H1 (cell line): ENCODE results near the gene RUNX1. TPM values are rescaled to one million over a fixed set of nuclear protein-coding genes. Genes with fewer than 3 reads are reported as not detected.

Experiments
- CTCF ChIA-PET: fragments of 300-600 bp; sonication (Branson Sonifier 250); formaldehyde crosslinking; loops from one replicate; lab custom pipeline; 2021; ENCODE audit not compliant: partially characterized antibody; lab: Charles Lee
- POLR2A ChIA-PET: fragments of 300-600 bp; sonication (Branson Sonifier 250); formaldehyde crosslinking; loops from one replicate; lab custom pipeline; 2021; ENCODE audit warnings: inconsistent platforms; ENCODE audit not compliant: partially characterized antibody; lab: Charles Lee
- DNase-seq, 2 experiments: peaks; one replicate each; pipeline versions ENCODE4 v3.0.0 to v3.0.0-alpha.2; 2010 to 2022; ENCODE audit warnings: low spot score in 2 of 2, low read depth in 1 of 2, mixed read lengths in 1 of 2
- FAIRE-seq: peaks from 2 replicates; lab custom pipeline; 2011; peaks lifted over from hg19 to GRCh38; lab: Jason Lieb, UNC
- H2AFZ ChIP-seq: 2 replicates; pipeline ENCODE4 v1.8.1; 2012; ENCODE audit warnings: low read length, inconsistent platforms
- H2AK5ac ChIP-seq: 2 replicates; pipeline ENCODE4 v1.6.1; 2013; ENCODE audit warnings: low read depth, low read length
- H2BK120ac ChIP-seq: replicated peaks from 2 replicates; pipeline ENCODE3; 2013; ENCODE audit warnings: low read depth, low read length, inconsistent platforms
- H2BK12ac ChIP-seq: 2 replicates; pipeline ENCODE4 v1.6.1; 2013; ENCODE audit warnings: low read depth, low read length
- H2BK15ac ChIP-seq: 2 replicates; pipeline ENCODE4 v1.6.1; 2013; ENCODE audit warnings: low read length
- H2BK20ac ChIP-seq: 2 replicates; pipeline ENCODE4 v1.6.1; 2013; ENCODE audit warnings: low read length
- H2BK5ac ChIP-seq: 2 replicates; pipeline ENCODE4 v1.6.1; 2013; ENCODE audit warnings: low read depth, low read length
- H3K14ac ChIP-seq: 2 replicates; pipeline ENCODE4 v1.6.1; 2013; ENCODE audit warnings: inconsistent platforms; ENCODE audit not compliant: insufficient read length
- H3K18ac ChIP-seq: 2 replicates; pipeline ENCODE4 v1.6.1; 2013; ENCODE audit warnings: low read length; ENCODE audit errors: extremely low read depth
- H3K23ac ChIP-seq: 2 replicates; pipeline ENCODE4 v1.6.1; 2013; ENCODE audit warnings: inconsistent platforms; ENCODE audit not compliant: insufficient read length
- H3K23me2 ChIP-seq: 2 replicates; pipeline ENCODE4 v1.6.1; 2013; ENCODE audit warnings: low read depth, low read length
- H3K27ac ChIP-seq: 2 replicates; pipeline ENCODE4 v1.6.1; 2011; ENCODE audit warnings: low read depth, low read length, inconsistent platforms
- H3K27me3 ChIP-seq, 4 experiments: replicated peaks in 1 of 4; 1 replicate in 1 of 4; 2 replicates in 3 of 4; pipeline versions ENCODE4 v1.6.1 to v1.8.1; 2011 to 2013; ENCODE audit warnings: low read length in 3 of 4, mild to moderate bottlenecking in 3 of 4, inconsistent platforms in 2 of 4, mixed read lengths in 2 of 4, moderate library complexity in 1 of 4; ENCODE audit not compliant: control insufficient read depth in 3 of 4, insufficient read depth in 3 of 4; ENCODE audit errors: extremely low read depth in 1 of 4
- H3K36me3 ChIP-seq, 4 experiments: 2 replicates each; pipeline versions ENCODE4 v1.6.1 to v1.8.1; 2011 to 2013; ENCODE audit warnings: mild to moderate bottlenecking in 4 of 4, low read length in 3 of 4, moderate library complexity in 2 of 4, control low read depth in 1 of 4, inconsistent platforms in 1 of 4; ENCODE audit not compliant: insufficient read depth in 4 of 4, control insufficient read depth in 2 of 4
- H3K4ac ChIP-seq: replicated peaks from 2 replicates; pipeline ENCODE3; 2013; ENCODE audit warnings: low read length, low read depth, mixed read lengths, inconsistent platforms; ENCODE audit not compliant: insufficient read length
- H3K4me1 ChIP-seq, 4 experiments: replicated peaks in 1 of 4; 1 replicate in 1 of 4; 2 replicates in 3 of 4; pipeline versions ENCODE4 v1.6.1 to v1.8.1; 2011 to 2013; ENCODE audit warnings: low read length in 3 of 4, inconsistent platforms in 2 of 4, mixed read lengths in 1 of 4; ENCODE audit not compliant: insufficient read depth in 4 of 4, control insufficient read depth in 3 of 4
- H3K4me2 ChIP-seq, 2 experiments: 2 replicates each; pipeline versions ENCODE4 v1.6.1 to v1.8.1; 2011 to 2013; ENCODE audit warnings: low read depth in 2 of 2, low read length in 2 of 2, control low read depth in 1 of 2, inconsistent platforms in 1 of 2, mild to moderate bottlenecking in 1 of 2; ENCODE audit not compliant: insufficient read depth in 1 of 2
- H3K4me3 ChIP-seq, 4 experiments: fragments of 200-600, 300-600 bp in 1 of 4; sonication (generic), shearing (Covaris generic), sonication (Bioruptor Twin) in 1 of 4; 2 replicates each; pipeline versions ENCODE4 v1.5.1 to v1.8.1; 2011 to 2016; ENCODE audit warnings: low read length in 4 of 4, low read depth in 3 of 4, control low read depth in 2 of 4, inconsistent platforms in 2 of 4, mild to moderate bottlenecking in 2 of 4, mixed read lengths in 1 of 4, moderate library complexity in 1 of 4; ENCODE audit not compliant: insufficient read depth in 2 of 4; ENCODE audit errors: extremely low read depth in 1 of 4
- H3K56ac ChIP-seq: replicated peaks from 2 replicates; pipeline ENCODE3; 2013; ENCODE audit warnings: low read depth, mild to moderate bottlenecking, mixed read lengths, low read length, inconsistent platforms; ENCODE audit not compliant: insufficient read length
- H3K79me1 ChIP-seq: 2 replicates; pipeline ENCODE4 v1.6.1; 2013; ENCODE audit warnings: low read depth, low read length, control low read depth
- H3K79me2 ChIP-seq, 2 experiments: 2 replicates each; pipeline versions ENCODE4 v1.6.1 to v1.8.1; 2012 to 2013; ENCODE audit warnings: low read length in 2 of 2, mild to moderate bottlenecking in 2 of 2, inconsistent platforms in 1 of 2; ENCODE audit not compliant: insufficient read depth in 2 of 2, control insufficient read depth in 1 of 2
- H3K9ac ChIP-seq, 4 experiments: replicated peaks in 1 of 4; 1 replicate in 1 of 4; 2 replicates in 3 of 4; pipeline versions ENCODE4 v1.6.1 to v1.8.1; 2011 to 2013; ENCODE audit warnings: low read depth in 3 of 4, low read length in 3 of 4, control low read depth in 2 of 4, mild to moderate bottlenecking in 2 of 4, moderate library complexity in 2 of 4, inconsistent platforms in 1 of 4; ENCODE audit errors: extremely low read depth in 1 of 4
- H3K9me3 ChIP-seq, 2 experiments: 2 replicates each; pipeline versions ENCODE4 v1.6.1 to v1.8.1; 2012 to 2013; ENCODE audit warnings: mild to moderate bottlenecking in 2 of 2, moderate library complexity in 2 of 2, control low read depth in 1 of 2, inconsistent platforms in 1 of 2, low read depth in 1 of 2, low read length in 1 of 2, mixed read lengths in 1 of 2; ENCODE audit not compliant: insufficient read depth in 2 of 2
- H4K20me1 ChIP-seq, 2 experiments: replicated peaks in 1 of 2; 2 replicates each; pipeline versions ENCODE3 to v1.8.1; 2011 to 2013; ENCODE audit warnings: inconsistent platforms in 2 of 2, low read length in 2 of 2, mild to moderate bottlenecking in 1 of 2; ENCODE audit not compliant: insufficient read depth in 2 of 2, control insufficient read depth in 1 of 2
- H4K5ac ChIP-seq: 2 replicates; pipeline ENCODE4 v1.6.1; 2013; ENCODE audit warnings: low read length, low read depth, mixed read lengths, inconsistent platforms; ENCODE audit not compliant: insufficient read length
- H4K8ac ChIP-seq: 2 replicates; pipeline ENCODE4 v1.8.0; 2013; ENCODE audit warnings: mild to moderate bottlenecking, moderate library complexity, low read length, inconsistent platforms; ENCODE audit not compliant: insufficient read depth; ENCODE audit errors: extremely low read depth
- H4K91ac ChIP-seq: replicated peaks from 2 replicates; pipeline ENCODE3; 2013; ENCODE audit warnings: low read length, mixed read lengths, inconsistent platforms; ENCODE audit not compliant: insufficient read length
- ZNF274 ChIP-seq: IDR thresholded peaks from 2 replicates; pipeline ENCODE4 v1.7.0; 2012; ENCODE audit warnings: low read length, borderline replicate concordance; ENCODE audit errors: extremely low read depth
- WGBS, 2 experiments: shearing (Covaris generic) in 1 of 2; methylation state at CpG; one replicate each; pipeline versions ENCODE4 v1.1.6 to v1.1.7; 2013 to 2015; ENCODE audit warnings: low lambda C conversion rate in 2 of 2, mixed read lengths in 2 of 2, inconsistent platforms in 1 of 2, low coverage in 1 of 2, missing lambda C conversion rate in 1 of 2; ENCODE audit not compliant: insufficient replicate concordance in 2 of 2, insufficient coverage in 1 of 2, insufficient read length in 1 of 2; ENCODE audit errors: extremely low coverage in 1 of 2, missing lambda C conversion rate in 1 of 2; 5-methylcytosine and 5-hydroxymethylcytosine counted together
- polyA plus RNA-seq, 7 experiments: library from polyadenylated mRNA; depleted of rRNA in 3 of 7; stranded (reverse) in 5 of 7; unstranded in 2 of 7; fragments of >200 nt in 5 of 7; fragments of 200-250 nt in 2 of 7; gene quantifications; 1 replicate in 5 of 7; 2 replicates in 1 of 7; 4 replicates in 1 of 7; pipeline versions ENCODE4 v1.2.1 to v1.2.3, GENCODE V29; 2011 to 2013; ENCODE audit warnings: missing spikeins in 2 of 7, mixed read lengths in 2 of 7
- total RNA-seq: library from RNA; stranded (reverse); fragmentation: NEBNext Ultra II Directional; extraction: Animal tissue kit (Norgen Biotek cat#: 25700); gene quantifications from 2 replicates; pipeline ENCODE4 v1.2.1, GENCODE V29; 2021

Gene RUNX1
- total and polyA plus RNA-seq, 2 of the 8 experiments (the other 6 are each of a cell fraction or from before 2014, with no cell fraction given) = 0.20 to 0.60 TPM

GRCh38 chr21:34999397-34999941 is 49.6 kb downstream of the RUNX1 start:
- Histone ChIP-seq H3K79me1 (no peaks in the 10 kb centered on the region), H2AK5ac (no peak overlapping the region), H3K4me2 (no peak overlapping the region), H2BK120ac (no peak overlapping the region), H3K23me2 (no peaks in the 10 kb centered on the region), H4K8ac (peak overlapping the region; percentile 28; the same call in 1 of the 2 replicates), H3K4ac (no peak overlapping the region), H3K23ac (no peak overlapping the region), H4K5ac (no peak overlapping the region), H2AFZ (no peak overlapping the region), H3K79me2 (no peaks in the 10 kb centered on the region), H3K27me3 (no peaks in the 10 kb centered on the region), H3K4me3 (no peak overlapping the region), H3K27ac (no peak overlapping the region), H3K9me3 (no peaks in the 10 kb centered on the region), H3K36me3 (no peaks in the 10 kb centered on the region), H4K91ac (no peak overlapping the region), H2BK20ac (no peak overlapping the region), H2BK5ac (no peak overlapping the region), H3K14ac (no peak overlapping the region), H2BK12ac (no peak overlapping the region), H2BK15ac (no peak overlapping the region), H3K9ac (no peak overlapping the region), H4K20me1 (no peaks in the 10 kb centered on the region), H3K18ac (no peak overlapping the region), H3K56ac (no peak overlapping the region), H3K4me1 (no peaks in the 10 kb centered on the region)
- 99% methylated on average over 9 of the region's 10 CpGs; no CpG with 5 or more reads in 1 of the 2 experiments for WGBS, 2 experiments
- TF ChIP-seq ZNF274 = no peak
- FAIRE-seq = no peak
- ChIA-PET CTCF (interaction anchor here (0.6 to 2.9 kb wide), 3 partner anchors 10 to 841 kb away, joined by 3 to 12 read pairs (median 3); no protein-coding TSS in a partner anchor), POLR2A (no interaction called here)
- no peak for DNase-seq
